GM12878 (cell line): Measurements from ENCODE around the gene TMSB4X. TPM values are rescaled to one million over a fixed set of nuclear protein-coding genes. Genes with fewer than 3 reads are reported as not detected.

Experiments used
- ATAC-seq: fragments of 200-7000 bp; cut with Tn5 transposase; 3 replicates; pipeline ENCODE4 v1.9.1; 2020; ENCODE audit warnings: mild to moderate bottlenecking, moderate library complexity
- BruUV-seq: library from RNA; stranded (reverse); fragments of 400-500 nt; replicated peaks from 2 replicates; lab custom pipeline; 2021; lab: Mats Ljungman, UMichigan
- CTCF ChIA-PET: fragments of 300-600 bp; sonication (Branson Sonifier 250); formaldehyde crosslinking; extraction: SDS; loops from one replicate; lab custom pipeline; 2021; ENCODE audit warnings: inconsistent platforms; lab: Yijun Ruan, JAX
- POLR2A ChIA-PET: fragments of 350-600 bp; formaldehyde crosslinking; extraction: SDS; loops from one replicate; lab custom pipeline; 2021; ENCODE audit warnings: inconsistent platforms; lab: Charles Lee
- RAD21 ChIA-PET: fragments of 300-600 bp; sonication (Branson Sonifier 250); formaldehyde crosslinking; loops from one replicate; lab custom pipeline; 2023; ENCODE audit warnings: antibody characterized with exemption; ENCODE audit not compliant: unreplicated experiment; lab: Charles Lee
- SMC1A ChIA-PET: fragments of 300-600 bp; sonication (Branson Sonifier 250); formaldehyde crosslinking; loops from one replicate; lab custom pipeline; 2023; ENCODE audit not compliant: unreplicated experiment, uncharacterized antibody; lab: Charles Lee
- DNase-seq: peaks from one replicate; pipeline ENCODE4 v3.0.0-alpha.2; 2011; ENCODE audit warnings: low read depth, low spot score
- FAIRE-seq: peaks from 3 replicates; lab custom pipeline; 2011; peaks lifted over from hg19 to GRCh38; lab: Jason Lieb, UNC
- H2AFZ ChIP-seq: 2 replicates; pipeline ENCODE4 v1.6.0; 2011; ENCODE audit warnings: low read depth, low read length, control low read depth; ENCODE audit not compliant: control insufficient read depth
- H3K27ac ChIP-seq: 2 replicates; pipeline ENCODE4 v1.5.1; 2011; ENCODE audit warnings: control low read depth; ENCODE audit not compliant: control insufficient read depth, insufficient read depth
- H3K27me3 ChIP-seq, 2 experiments: replicated peaks in 1 of 2; 2 replicates each; pipeline versions ENCODE4 v1.6.0 to v1.6.1; 2011; ENCODE audit warnings: low read length in 1 of 2; ENCODE audit not compliant: control insufficient read depth in 2 of 2, insufficient read depth in 2 of 2
- H3K36me3 ChIP-seq, 2 experiments: 2 replicates each; pipeline ENCODE4 v1.5.1; 2011; ENCODE audit warnings: low read length in 1 of 2; ENCODE audit not compliant: control insufficient read depth in 2 of 2, insufficient read depth in 2 of 2
- H3K4me1 ChIP-seq: 2 replicates; pipeline ENCODE4 v1.6.1; 2011; ENCODE audit warnings: mild to moderate bottlenecking, low read length, moderate library complexity, mixed read lengths; ENCODE audit not compliant: control insufficient read depth, insufficient read depth
- H3K4me2 ChIP-seq: 2 replicates; pipeline ENCODE4 v1.6.0; 2011; ENCODE audit warnings: control low read depth; ENCODE audit not compliant: control insufficient read depth, insufficient read depth
- H3K4me3 ChIP-seq: fragments of 200-600 bp; sonication (generic); 2 replicates; pipeline ENCODE4 v1.5.1; 2016
- H3K79me2 ChIP-seq: 2 replicates; pipeline ENCODE4 v1.6.0; 2011; ENCODE audit warnings: low read length; ENCODE audit not compliant: control insufficient read depth, insufficient read depth
- H3K9ac ChIP-seq: 2 replicates; pipeline ENCODE4 v1.8.0; 2011; ENCODE audit warnings: low read length, control low read depth, mixed read lengths; ENCODE audit not compliant: control insufficient read depth, insufficient read depth
- H3K9me3 ChIP-seq: replicated peaks from 3 replicates; pipeline ENCODE4 v1.5.1; 2011; ENCODE audit warnings: mild to moderate bottlenecking, low read length; ENCODE audit not compliant: control insufficient read depth, insufficient read depth
- H4K20me1 ChIP-seq: 2 replicates; pipeline ENCODE4 v1.6.0; 2011; ENCODE audit not compliant: control insufficient read depth, insufficient read depth
- ELK1 ChIP-seq: IDR thresholded peaks from 2 replicates; pipeline ENCODE4 v1.6.1; 2012; ENCODE audit warnings: low read depth, low read length, improper control_type of control experiment
- JUNB ChIP-seq: IDR thresholded peaks from 2 replicates; pipeline ENCODE4 v1.6.1; 2016; ENCODE audit warnings: antibody characterized with exemption, mild to moderate bottlenecking
- MAX ChIP-seq: IDR thresholded peaks from 2 replicates; pipeline ENCODE4 v1.6.1; 2012; ENCODE audit warnings: low read depth, low read length, improper control_type of control experiment
- MXI1 ChIP-seq: fragments of 150-350 bp; IDR thresholded peaks from 2 replicates; pipeline ENCODE4 v1.6.1; 2011; ENCODE audit warnings: low read depth, mild to moderate bottlenecking, inconsistent platforms, low read length, improper control_type of control experiment
- NFYA ChIP-seq: IDR thresholded peaks from 2 replicates; pipeline ENCODE4 v1.6.1; 2011; ENCODE audit warnings: low read depth, mild to moderate bottlenecking, low read length, improper control_type of control experiment, borderline replicate concordance
- NR2C1 ChIP-seq: fragments of 450-650 bp; IDR thresholded peaks from 2 replicates; pipeline ENCODE4 v1.6.1; 2017; ENCODE audit warnings: antibody characterized with exemption, mild to moderate bottlenecking, moderate library complexity
- RCOR1 ChIP-seq: conservative IDR thresholded peaks from 2 replicates; pipeline ENCODE4 v1.6.1; 2012; ENCODE audit warnings: low read depth, low read length, improper control_type of control experiment
- SIX5 ChIP-seq: IDR thresholded peaks from 2 replicates; pipeline ENCODE4 v1.6.1; 2011; ENCODE audit warnings: mild to moderate bottlenecking, low read depth, low read length, moderate library complexity; ENCODE audit not compliant: severe bottlenecking
- SP1 ChIP-seq: IDR thresholded peaks from one replicate; pipeline ENCODE4 v1.6.1; 2011; ENCODE audit warnings: low read depth, low read length
- TCF3 ChIP-seq: IDR thresholded peaks from 2 replicates; pipeline ENCODE4 v1.6.1; 2012; ENCODE audit warnings: low read depth, mild to moderate bottlenecking, low read length, borderline replicate concordance; ENCODE audit not compliant: insufficient read depth
- WRNIP1 ChIP-seq: IDR thresholded peaks from 2 replicates; pipeline ENCODE4 v1.6.1; 2011; ENCODE audit warnings: low read depth, low read length, improper control_type of control experiment, borderline replicate concordance
- WGBS: methylation state at CpG from one replicate; pipeline ENCODE4 v1.1.6; 2016; ENCODE audit warnings: low lambda C conversion rate; ENCODE audit not compliant: insufficient replicate concordance, insufficient coverage; ENCODE audit errors: missing lambda C conversion rate; 5-methylcytosine and 5-hydroxymethylcytosine counted together
- in situ Hi-C: fragments of 300-500 bp; cut with MboI; formaldehyde crosslinking; loops from 9 replicates; pipeline ENCODE4 v1.14.3; 2018; ENCODE audit warnings: mixed read lengths
- intact Hi-C: fragments of 100-400 bp; cut with micrococcal nuclease; formaldehyde crosslinking; loops from one replicate; pipeline ENCODE4 v1.14.2; 2022; ENCODE audit not compliant: unreplicated experiment
- polyA plus RNA-seq, 11 experiments: library from polyadenylated mRNA; depleted of rRNA in 4 of 11; unstranded in 6 of 11; stranded (reverse) in 5 of 11; fragments of >200 nt; fragmentation: Nextera tagmentation in 4 of 11; fragmentation: Illumina TruSeq in 1 of 11; extraction: Ambion mirVana in 4 of 11; extraction: Trizol in 1 of 11; gene quantifications; 1 replicate in 1 of 11; 2 replicates in 10 of 11; pipeline versions ENCODE4 v1.2.1 to v1.2.3, GENCODE V29; 2011 to 2016; ENCODE audit warnings: inconsistent platforms in 2 of 11, missing spikeins in 2 of 11, low read depth in 1 of 11
- total RNA-seq, 4 experiments: library from RNA; depleted of rRNA in 3 of 4; stranded (reverse); fragments of >200 nt in 3 of 4; fragmentation: Illumina TruSeq in 1 of 4; extraction: Trizol in 1 of 4; gene quantifications; 2 replicates each; pipeline versions ENCODE4 v1.2.1 to v1.2.3, GENCODE V29; 2013 to 2021

The TMSB4X gene
- total and polyA plus RNA-seq, 10 of the 15 experiments (the other 5 are each of a cell fraction or from before 2014, with no cell fraction given), result 13,924 to 37,234 (median 23,705) TPM

- intact Hi-C loops (no loop called here), in situ Hi-C loops (no loop called here)
- SMC1A ChIA-PET, result interaction anchor here (1.2 to 24.6 kb wide), 7 partner anchors 10 to 267 kb away, joined by 7 to 595 read pairs (median 51); no protein-coding TSS in a partner anchor
- Histone ChIP-seq H3K27ac (peak overlapping the region; percentile 98), H4K20me1 (no peaks in the 10 kb centered on the region), H3K4me3 (0 out of 2 replicates have a peak overlapping the region, but pooled peaks have one; percentile 5), H3K4me1 (peaks cover 53% of the 10 kb centered on the region), H3K9ac (no peak overlapping the region), H2AFZ (no peak overlapping the region), H3K27me3 (no peaks in the 10 kb centered on the region), H3K9me3 (no peaks in the 10 kb centered on the region; the same call in 2 of the 3 replicates), H3K79me2 (no peaks in the 10 kb centered on the region), H3K36me3 (no peaks in the 10 kb centered on the region), H3K4me2 (peak overlapping the region; percentile 75)
- no peak for ATAC-seq
- TF ChIP-seq MAX (no peak), SP1 (no peak)
- FAIRE-seq, result no peak
- POLR2A ChIA-PET, result interaction anchor here (1.2 to 13.6 kb wide), 3 partner anchors 12 to 38 kb away, joined by 3 to 157 read pairs (median 95); no protein-coding TSS in a partner anchor
- RAD21 ChIA-PET, result interaction anchor here (0.9 to 23.0 kb wide), 7 partner anchors 8 to 501 kb away, joined by 3 to 562 read pairs (median 5); no protein-coding TSS in a partner anchor
- BruUV-seq, result no TSS peak
- DNase-seq, result no peak
- WGBS, result 10% methylated on average over 2 of the region's 6 CpGs
- CTCF ChIA-PET, result interaction anchor here (0.9 to 6.0 kb wide), 9 partner anchors 9 to 105 kb away, joined by 3 to 35 read pairs (median 4); no protein-coding TSS in a partner anchor
These were observed 12.4 kb downstream of the TMSB4X start for GRCh38 chrX:12987340-12987739.

GRCh38 chrX:12987900-12988594, 13.1 kb downstream of the TMSB4X start:
- Histone ChIP-seq H3K27me3 (no peaks in the 10 kb centered on the region), H4K20me1 (no peaks in the 10 kb centered on the region), H3K4me2 (no peak overlapping the region), H3K36me3 (no peaks in the 10 kb centered on the region), H3K9ac (no peak overlapping the region), H2AFZ (no peak overlapping the region), H3K4me1 (peaks cover 48% of the 10 kb centered on the region), H3K4me3 (no peak overlapping the region), H3K79me2 (no peaks in the 10 kb centered on the region), H3K27ac (peak overlapping the region; percentile 98; the same call in 1 of the 2 replicates), H3K9me3 (no peaks in the 10 kb centered on the region; the same call in 2 of the 3 replicates)
- FAIRE-seq, result no peak
- in situ Hi-C loops, result no loop called here
- POLR2A ChIA-PET, result interaction anchor here (9.2 to 13.6 kb wide), 2 partner anchors 11 to 20 kb away, joined by 95 to 157 read pairs; no protein-coding TSS in a partner anchor
- DNase-seq, result no peak
- RAD21 ChIA-PET, result interaction anchor here (0.5 to 23.0 kb wide), 5 partner anchors 9 to 96 kb away, joined by 3 to 562 read pairs (median 3); no protein-coding TSS in a partner anchor
- intact Hi-C loops, result no loop called here
- no TSS peak for BruUV-seq
- no peak for ATAC-seq
- 87% methylated on average over 8 of the region's 8 CpGs for WGBS
- CTCF ChIA-PET, result interaction anchor here (1.0 kb wide), 1 partner anchor 41 kb away, joined by 3 read pairs; no protein-coding TSS in a partner anchor
- SMC1A ChIA-PET, result interaction anchor here (15.2 to 24.6 kb wide), 2 partner anchors 16 to 95 kb away, joined by 393 to 595 read pairs; no protein-coding TSS in a partner anchor
- TF ChIP-seq NR2C1 (no peak), ELK1 (no peak), JUNB (no peak), TCF3 (no peak), MXI1 (no peak), SIX5 (no peak), SP1 (no peak), RCOR1 (no peak), WRNIP1 (no peak), NFYA (no peak)
